Right renal cortex interstitium (tissue), 3 donors: Measurements from ENCODE around the gene FCHSD1. TPM values are rescaled to one million over a fixed set of nuclear protein-coding genes. Genes with fewer than 3 reads are reported as not detected.
A peak's percentile ranks its signal among the peaks of the same experiment; 100 is the strongest.
"Not testable (repeated sequence)": the region's sequence is repeated elsewhere in the genome, so short reads cannot be mapped to it uniquely, and the experiment has no call there.

Experiments used
- DNase-seq, 3 donors: peaks; one replicate each; pipeline ENCODE4 v3.0.0-alpha.2; 2013; ENCODE audit warnings: low read depth in 3 of 3, low spot score in 2 of 3
- polyA plus RNA-seq, 3 donors: library from polyadenylated mRNA; unstranded; fragments of 120-200 nt; gene quantifications; one replicate each; pipeline ENCODE4 v1.2.1, GENCODE V29; 2013; ENCODE audit not compliant: insufficient read length in 3 of 3

Gene FCHSD1
- polyA plus RNA-seq, 3 donors = 10.1 to 12.2 (median 11.6) TPM

GRCh38 chr5:141618804-141619554 is 32.2 kb downstream of the FCHSD1 start, which contains the start of gene DIAPH1:
Gene DIAPH1, minus strand, starts transcription at chr5:141619000. Its CDS starts 86 bp downstream, at chr5:141618914.
- peak; percentile 80 to 91 (median 83) for DNase-seq

DNA sequence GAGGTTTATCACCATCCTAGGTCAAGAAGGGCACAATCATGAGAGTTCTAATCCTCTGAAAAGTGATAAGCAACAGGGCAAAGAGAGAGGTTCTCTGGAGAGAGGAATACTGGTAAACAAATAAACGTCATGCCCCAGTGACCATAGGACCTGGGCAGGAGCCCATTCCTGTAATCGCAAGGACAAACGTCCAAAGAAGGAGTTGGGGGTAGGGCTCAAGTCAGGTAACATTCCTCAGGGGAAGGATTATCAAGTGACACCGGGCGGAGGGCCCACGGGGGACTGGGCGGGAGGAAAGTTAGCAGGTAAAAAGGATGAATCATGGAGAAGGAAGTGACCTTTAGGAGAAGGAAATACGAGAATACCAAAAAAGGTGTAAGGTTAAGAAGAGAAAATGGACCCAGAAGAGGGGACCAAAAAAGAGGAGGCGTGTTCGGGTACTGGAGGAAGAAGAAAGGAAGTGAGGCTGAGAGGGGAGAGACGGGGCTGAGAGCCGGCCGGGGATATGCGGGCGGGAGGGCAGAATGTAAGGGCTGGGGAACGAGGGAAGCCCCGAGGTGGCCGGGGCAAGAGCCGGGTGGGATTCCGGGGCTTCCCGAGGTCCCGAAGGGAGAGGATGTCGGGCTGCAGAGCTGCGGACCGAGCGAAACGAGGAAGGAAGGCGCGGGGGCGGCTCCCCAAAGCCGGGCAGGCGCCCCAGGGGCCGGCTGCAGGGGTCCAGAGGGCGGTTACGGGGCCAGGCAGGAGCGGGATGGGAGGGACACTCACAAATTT is 33.0 kb downstream of the FCHSD1 start:
- DNase-seq = peak in 1 of 3 donors; percentile 36

GRCh38 chr5:141617682-141618029 is 33.6 kb downstream of the FCHSD1 start:
- no peak for DNase-seq

DNA sequence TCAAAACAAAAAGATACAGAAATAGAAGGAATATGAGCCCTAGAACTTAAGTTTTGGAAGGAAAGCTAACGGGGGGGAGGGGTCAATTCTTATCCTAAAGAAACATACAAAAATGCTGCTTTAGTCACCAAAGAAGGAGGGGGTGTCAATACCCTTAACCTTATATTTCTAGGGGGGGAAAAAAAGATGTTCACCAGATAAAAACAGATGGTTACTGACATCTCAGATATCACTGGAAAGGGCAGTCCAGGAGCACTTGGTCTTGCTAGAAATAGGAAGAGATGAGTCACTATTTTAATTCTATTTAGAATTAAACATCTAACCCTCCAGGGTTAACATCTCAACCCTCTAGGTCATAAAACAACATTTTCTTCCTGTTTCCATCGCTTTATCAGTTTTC is 34.1 kb downstream of the FCHSD1 start:
- no peak for DNase-seq

DNA sequence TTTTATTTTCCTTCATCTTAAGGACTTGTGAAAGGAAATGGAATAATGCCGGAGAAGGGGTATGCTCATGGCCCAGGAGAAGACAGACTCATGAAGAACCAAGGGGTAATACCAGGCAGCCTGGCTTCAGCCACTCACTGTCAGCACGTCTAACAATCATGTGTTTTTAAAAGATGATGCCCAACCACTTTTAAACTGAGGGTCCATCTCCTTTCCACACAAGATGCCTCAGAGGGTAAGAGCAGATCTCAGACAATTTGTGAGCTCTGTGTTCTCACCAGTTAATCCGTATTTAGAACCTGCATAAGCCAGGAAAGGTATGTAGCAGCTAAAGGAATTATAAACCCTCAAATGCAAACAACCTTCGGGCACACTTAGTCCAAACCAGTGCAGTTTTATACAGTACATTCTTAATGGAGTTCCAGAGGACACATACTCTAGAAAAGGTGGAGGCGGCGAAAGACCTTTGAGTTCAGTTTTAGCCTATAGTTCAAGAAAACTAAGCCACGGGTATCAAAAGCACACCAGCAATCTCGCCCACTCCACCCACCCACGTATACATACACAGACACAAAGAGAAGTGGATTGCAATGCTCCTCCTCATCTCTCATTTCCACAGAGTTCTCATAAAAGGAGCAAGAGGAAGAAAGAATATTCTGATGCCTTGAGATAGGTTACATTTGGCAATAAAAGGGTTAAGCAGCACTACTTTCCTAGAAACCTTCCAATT is 35.1 kb downstream of the FCHSD1 start:
- no peak for DNase-seq

DNA sequence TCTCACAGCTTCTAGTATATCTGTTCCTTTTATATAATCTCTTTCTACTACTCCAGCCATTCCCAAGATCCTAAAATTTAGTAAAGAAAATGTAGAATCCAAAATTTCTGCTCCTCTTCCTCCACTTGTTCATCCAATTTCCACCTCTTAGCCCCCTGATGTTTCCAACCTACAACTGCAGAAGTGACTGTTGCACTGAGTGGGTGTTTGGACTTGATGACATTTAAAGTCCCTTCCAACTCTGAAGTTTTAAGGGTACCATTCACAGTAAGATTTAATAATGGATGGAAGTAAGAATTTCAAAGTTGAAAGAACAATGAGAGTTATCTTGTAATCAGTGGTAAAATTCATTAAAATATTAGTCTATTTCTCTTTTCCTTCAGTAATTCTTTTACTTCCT is 37.9 kb downstream of the FCHSD1 start:
- DNase-seq = no peak

DNA sequence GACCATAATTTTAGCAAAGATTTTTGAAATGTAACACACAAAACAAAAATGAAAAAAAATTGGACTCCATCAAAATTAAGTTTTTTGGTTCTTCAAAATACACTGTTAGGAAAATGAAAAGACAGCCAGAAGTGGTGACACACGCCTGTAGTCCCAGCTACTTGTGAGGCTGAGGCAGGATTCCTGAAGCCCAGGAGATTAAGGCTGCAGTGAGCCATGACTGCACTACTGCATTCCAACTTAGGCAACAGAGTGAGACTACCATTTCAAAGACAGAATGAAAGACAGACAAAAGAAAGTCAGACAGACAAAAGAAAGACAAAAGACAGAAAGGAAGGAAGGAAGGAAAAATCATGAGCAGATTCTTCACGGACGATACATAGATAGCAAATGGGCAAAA is 39.9 kb downstream of the FCHSD1 start:
- DNase-seq = no peak

DNA sequence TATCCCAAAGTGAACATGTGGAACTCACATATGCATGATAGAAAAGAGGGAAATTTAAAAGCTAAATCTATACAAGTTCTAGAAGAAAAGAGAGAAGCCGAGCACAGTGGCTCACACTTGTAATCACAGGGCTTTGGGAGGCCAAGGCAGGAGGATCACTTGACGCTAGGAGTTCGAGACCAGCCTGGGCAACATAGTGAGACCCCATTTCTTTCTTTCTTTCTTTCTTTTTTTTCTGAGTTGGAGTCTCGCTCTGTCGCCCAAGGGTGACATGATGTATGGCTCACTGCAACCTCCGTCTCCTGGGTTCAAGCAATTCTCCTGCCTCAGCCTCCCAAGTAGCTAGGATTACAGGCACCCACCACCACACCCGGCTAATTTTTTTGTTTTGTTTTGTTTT is 41.3 kb downstream of the FCHSD1 start:
- not testable (repeated sequence) for DNase-seq

DNA sequence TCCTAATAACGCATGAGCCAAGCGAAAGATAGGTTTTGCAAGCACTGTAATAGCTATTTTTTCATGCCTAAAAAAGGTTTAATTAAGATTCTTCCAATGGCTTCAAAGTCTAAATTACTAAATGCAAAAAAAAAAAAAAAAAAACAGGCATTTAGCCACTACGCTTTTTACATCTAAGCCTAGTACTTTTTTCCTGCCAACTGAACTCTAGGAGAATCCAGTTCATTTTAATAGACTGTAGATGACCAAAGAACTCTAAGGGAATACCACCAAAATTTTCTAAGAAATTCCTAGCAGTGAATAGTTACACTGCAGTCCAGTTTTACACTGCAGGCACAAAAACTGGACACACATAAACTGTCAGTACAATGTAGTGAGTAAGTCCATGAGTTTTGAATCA is 42.2 kb downstream of the FCHSD1 start:
- DNase-seq = no peak

- no peak for DNase-seq
Observed at GRCh38 chr5:141608557-141608956, 42.7 kb downstream of the FCHSD1 start.

GRCh38 chr5:141608046-141608445 is 43.2 kb downstream of the FCHSD1 start:
- DNase-seq = no peak

- DNase-seq = no peak
Observed at GRCh38 chr5:141605523-141606277, 45.5 kb downstream of the FCHSD1 start.

DNA sequence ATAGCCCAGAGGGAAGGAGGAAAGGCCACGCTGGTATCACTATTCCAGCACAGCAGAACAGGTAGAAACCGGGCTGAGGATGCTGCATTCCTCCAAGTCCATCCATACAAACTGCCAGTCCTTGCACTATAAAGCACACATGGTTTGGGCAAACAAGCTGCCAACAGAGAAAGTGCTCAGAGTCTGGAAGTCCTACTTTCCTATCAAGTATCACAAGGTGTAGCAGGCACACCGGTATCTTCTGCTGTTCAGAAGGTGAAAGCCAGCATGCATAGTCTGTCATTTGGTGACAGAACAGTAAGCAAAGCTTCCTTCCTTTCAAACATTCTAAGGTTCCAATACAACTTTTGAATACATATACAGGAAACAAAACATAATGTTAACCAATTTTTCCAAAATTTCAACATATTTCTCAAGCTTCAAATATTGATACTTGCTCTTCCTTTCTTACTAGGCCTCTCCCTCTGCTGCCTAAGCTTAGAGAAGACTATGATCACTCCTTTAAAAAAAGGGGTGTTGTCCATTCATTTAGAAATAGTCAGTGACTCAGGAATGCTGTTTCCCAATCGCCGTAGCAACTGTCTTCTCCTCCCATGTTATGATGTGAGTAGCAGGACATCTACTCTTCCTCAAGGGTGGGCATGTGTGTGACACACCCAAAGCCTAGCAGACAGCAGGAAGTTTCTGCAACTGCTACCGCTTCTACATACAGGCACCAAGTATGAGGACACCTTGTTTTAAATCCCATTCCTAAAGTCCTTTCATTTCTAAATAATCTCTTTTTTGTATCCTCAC is 47.1 kb downstream of the FCHSD1 start:
- no peak for DNase-seq

- no peak for DNase-seq
Observed at GRCh38 chr5:141602606-141603005, 48.6 kb downstream of the FCHSD1 start.

DNA sequence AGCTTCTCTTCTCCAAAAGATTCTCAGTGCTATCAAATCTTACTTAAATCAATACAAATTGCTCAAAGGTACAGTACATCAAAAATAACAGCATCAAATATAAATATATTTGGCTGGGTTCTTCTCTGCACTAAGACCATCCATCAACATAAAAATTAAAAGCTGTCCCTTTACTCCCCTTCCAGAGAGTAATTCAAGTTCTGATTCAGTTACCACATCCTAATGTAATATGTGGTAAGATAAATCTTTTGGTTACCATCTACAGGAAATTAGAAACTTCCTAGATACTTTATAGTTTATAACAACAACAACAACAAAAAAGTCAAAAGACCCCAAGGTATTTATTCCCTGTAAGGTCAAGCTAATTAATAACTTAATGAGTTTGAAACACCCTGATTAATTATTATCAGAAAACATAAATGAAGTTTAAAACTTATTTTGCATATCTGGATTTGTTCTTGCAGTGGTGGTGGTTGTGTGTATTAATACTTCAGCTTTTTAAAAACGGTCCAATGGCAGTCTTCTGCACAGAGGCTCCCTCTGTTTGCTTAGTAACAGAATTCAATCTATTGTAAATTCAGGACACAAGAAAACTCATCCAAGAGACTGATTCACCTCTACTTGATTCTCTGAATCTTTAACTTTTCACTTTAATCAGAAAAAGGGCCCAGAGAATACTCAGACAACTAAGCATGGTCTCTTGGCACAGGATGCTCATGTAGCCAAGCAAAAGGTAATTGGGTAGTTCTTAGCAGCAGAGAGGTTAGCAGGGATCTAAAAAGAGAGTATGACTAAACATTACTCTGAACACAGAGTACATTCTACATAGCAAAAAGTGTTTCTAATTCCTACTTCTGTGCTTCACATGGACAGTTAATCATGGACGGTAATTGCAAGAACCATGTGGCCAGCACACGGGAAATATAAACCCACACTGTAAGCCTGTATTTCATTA is 52.5 kb downstream of the FCHSD1 start:
- no peak for DNase-seq

DNA sequence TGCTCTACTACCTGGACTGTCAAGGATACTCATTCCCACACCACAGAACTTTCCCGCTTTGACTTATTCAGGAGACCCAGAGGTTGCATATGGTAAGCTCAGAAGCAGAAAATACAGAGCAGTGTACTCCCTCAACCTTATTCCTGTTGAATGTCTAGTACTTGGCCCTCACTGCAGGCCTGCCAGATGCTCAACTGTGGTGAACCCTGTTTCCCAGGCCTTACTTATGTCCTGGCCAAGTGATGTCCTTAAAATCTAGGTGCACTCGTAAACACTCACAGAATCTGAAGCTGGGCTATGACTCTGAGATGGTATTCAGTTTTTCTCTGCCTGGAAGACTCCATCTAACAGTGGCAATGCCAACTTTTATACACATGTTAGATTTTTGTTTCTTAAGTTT is 53.4 kb downstream of the FCHSD1 start:
- no peak for DNase-seq

DNA sequence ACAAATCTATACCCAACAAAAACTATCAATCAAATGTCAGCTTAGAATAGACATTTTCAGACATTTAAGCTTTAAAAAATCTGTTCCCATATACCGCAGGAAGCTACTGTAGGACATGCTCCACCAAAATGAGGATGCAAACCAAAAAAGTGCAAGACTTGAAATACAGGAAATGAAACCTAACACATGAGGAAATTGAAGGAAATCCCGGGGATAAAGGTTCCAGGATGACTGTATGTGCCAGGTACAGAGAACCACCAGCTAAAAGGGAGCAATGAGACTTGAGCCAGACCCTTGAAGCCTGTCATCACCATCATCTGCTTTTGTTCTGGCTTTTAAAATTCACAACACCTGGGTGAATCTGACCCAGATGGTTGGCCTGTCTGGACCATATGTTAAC is 53.8 kb downstream of the FCHSD1 start:
- no peak for DNase-seq

- DNase-seq = no peak
Observed at GRCh38 chr5:141596867-141597266, 54.4 kb downstream of the FCHSD1 start.

- no peak for DNase-seq
Observed at GRCh38 chr5:141590127-141590526, 61.1 kb downstream of the FCHSD1 start.
